DMS53 treated with DMSO at 0.1 percent for 48 hours (cell line): Measurements from ENCODE around the gene ZBTB20.

Source experiments
- DNase-seq: peaks from one replicate; lab custom pipeline; 2025; ENCODE audit not compliant: unreplicated experiment; lab: John Stamatoyannopoulos, UW

Gene ZBTB20

GRCh38 chr3:115089481-115089880 lies 57.6 kb downstream of the ZBTB20 start:
- no peak for DNase-seq

GRCh38 chr3:115087512-115087911 lies 59.6 kb downstream of the ZBTB20 start:
- no peak for DNase-seq

- no peak for DNase-seq
These were observed 60.7 kb downstream of the ZBTB20 start for GRCh38 chr3:115086344-115086743.

GRCh38 chr3:115085197-115085865 lies 61.8 kb downstream of the ZBTB20 start:
- DNase-seq: no peak

- DNase-seq: no peak
These were observed 62.4 kb downstream of the ZBTB20 start for GRCh38 chr3:115084686-115085085.

- no peak for DNase-seq
These were observed 64.8 kb downstream of the ZBTB20 start for GRCh38 chr3:115082260-115082659.

- DNase-seq: no peak
These were observed 65.6 kb downstream of the ZBTB20 start for GRCh38 chr3:115081444-115081843.

- no peak for DNase-seq
These were observed 69.4 kb downstream of the ZBTB20 start for GRCh38 chr3:115077501-115078250.

GRCh38 chr3:115074502-115074901 lies 72.6 kb downstream of the ZBTB20 start:
- no peak for DNase-seq

GRCh38 chr3:115072265-115073021 lies 74.6 kb downstream of the ZBTB20 start:
- peak; percentile 28 for DNase-seq

GRCh38 chr3:115071601-115072000 lies 75.5 kb downstream of the ZBTB20 start:
- DNase-seq: no peak

GRCh38 chr3:115071166-115071565 lies 75.9 kb downstream of the ZBTB20 start:
- no peak for DNase-seq

- DNase-seq: no peak
These were observed 78.3 kb downstream of the ZBTB20 start for GRCh38 chr3:115068799-115069198.

- DNase-seq: no peak
These were observed 84.6 kb downstream of the ZBTB20 start for GRCh38 chr3:115062412-115062956.

- no peak for DNase-seq
These were observed 85.1 kb downstream of the ZBTB20 start for GRCh38 chr3:115062009-115062408.

GRCh38 chr3:115052906-115053305 lies 94.2 kb downstream of the ZBTB20 start:
- no peak for DNase-seq

- no peak for DNase-seq
These were observed 104.7 kb downstream of the ZBTB20 start for GRCh38 chr3:115042351-115042750.

GRCh38 chr3:115040673-115041286 lies 106.3 kb downstream of the ZBTB20 start:
- DNase-seq: peak; percentile 9

GRCh38 chr3:115040246-115040645 lies 106.8 kb downstream of the ZBTB20 start:
- no peak for DNase-seq

- DNase-seq: no peak
These were observed 108.3 kb downstream of the ZBTB20 start for GRCh38 chr3:115038817-115039216.

GRCh38 chr3:115022835-115023398 lies 124.2 kb downstream of the ZBTB20 start:
- DNase-seq: peak; percentile 33
